Fibroblast of peridontal ligament (primary cell): Measurements from ENCODE around the gene PDK1.

Experiments
- DNase-seq: peaks from one replicate; pipeline ENCODE4 v3.0.0-alpha.2; 2010; ENCODE audit errors: extremely low read depth

Gene PDK1

DNA sequence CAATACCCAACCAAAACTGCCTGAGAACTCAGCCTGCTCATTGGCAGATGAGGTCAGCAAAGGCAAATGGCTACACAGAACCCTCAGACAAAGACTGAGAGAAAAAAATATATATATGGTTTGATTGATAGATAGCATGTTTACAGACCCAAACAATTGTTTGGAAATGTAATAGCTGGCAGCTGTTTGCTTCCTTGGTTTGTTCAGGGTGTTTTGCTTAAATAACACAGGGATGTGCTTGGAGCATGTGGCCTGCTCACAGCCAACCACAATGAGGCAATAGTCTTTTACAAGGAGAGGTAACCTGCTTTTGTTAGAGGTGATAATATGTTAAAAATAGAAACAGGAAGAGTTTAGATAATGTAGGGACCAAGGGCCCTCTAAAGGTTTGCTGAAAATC lies 84.5 kb downstream of the PDK1 start:
- DNase-seq: peak; percentile 48

DNA sequence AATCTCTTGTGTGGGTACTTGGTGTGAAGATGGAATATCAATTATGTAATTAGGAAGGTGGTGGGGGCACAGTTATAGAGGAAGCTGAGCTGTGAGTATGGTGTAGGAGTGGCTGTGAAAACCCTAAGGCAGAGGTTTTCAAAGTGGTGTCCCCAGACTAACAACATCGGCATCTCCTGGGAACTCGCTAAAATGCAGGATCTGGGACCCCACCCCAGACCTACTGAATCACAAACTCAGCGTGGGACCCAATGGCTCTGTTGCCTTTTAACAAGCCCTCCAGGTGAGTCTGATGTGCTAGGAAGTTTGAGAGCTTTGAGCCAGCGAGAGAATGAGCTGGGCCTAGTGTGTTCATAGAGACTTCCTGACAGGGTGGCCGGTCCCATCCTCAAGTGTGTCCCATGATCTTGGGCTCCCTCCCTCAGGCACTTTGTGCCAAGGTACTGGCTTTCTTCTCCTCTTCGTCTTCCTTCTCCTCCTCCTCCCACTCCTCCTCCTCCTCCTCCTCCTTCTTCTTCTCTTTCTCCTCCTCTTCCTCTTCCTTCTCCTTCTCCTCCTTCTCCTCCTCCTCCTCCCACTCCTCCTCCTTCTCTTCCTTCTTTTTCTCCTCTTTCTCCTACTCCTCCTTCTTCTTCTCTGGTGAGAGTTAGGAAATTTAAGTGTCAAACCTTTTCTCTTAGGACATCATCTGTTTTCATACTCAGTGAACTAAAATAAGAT lies 86.6 kb downstream of the PDK1 start:
- no peak for DNase-seq

DNA sequence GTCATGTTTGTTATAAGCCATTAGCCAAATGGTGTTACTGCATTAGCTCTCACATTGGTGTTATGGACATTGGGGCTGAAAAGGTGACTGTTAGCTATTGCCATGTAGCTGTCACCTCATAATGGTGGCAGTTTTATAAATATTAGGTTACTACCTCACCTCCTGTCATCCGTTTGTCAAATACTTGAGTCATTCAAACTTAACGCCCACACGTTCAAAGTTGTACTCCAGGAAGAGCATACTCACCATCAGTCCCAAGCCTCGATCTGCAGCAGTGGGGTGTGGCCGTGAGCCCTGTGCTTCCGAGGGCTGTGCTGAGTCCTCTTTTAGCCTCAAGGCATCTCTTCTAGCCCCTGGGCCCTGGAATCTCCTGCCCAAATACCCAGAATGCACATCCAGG lies 87.3 kb downstream of the PDK1 start:
- DNase-seq: no peak

DNA sequence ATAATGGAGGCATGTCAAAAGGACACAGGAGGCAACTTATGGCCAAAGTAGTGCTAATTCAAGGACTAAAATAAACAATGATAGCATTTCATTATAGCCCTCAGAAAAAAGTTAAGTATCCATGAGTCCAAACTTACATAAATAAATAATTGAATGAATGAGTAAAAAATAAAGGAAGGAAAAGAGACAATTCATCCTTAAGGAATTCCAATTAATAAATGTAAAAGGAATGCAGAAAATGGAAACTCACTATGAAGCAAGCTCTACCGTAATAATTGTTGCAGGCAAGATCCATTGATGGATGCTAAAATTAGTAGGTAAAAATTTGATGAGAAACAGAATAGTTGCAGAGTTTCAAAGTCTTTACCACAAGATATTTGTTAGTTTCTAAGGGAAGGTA lies 91.5 kb downstream of the PDK1 start:
- no peak for DNase-seq

DNA sequence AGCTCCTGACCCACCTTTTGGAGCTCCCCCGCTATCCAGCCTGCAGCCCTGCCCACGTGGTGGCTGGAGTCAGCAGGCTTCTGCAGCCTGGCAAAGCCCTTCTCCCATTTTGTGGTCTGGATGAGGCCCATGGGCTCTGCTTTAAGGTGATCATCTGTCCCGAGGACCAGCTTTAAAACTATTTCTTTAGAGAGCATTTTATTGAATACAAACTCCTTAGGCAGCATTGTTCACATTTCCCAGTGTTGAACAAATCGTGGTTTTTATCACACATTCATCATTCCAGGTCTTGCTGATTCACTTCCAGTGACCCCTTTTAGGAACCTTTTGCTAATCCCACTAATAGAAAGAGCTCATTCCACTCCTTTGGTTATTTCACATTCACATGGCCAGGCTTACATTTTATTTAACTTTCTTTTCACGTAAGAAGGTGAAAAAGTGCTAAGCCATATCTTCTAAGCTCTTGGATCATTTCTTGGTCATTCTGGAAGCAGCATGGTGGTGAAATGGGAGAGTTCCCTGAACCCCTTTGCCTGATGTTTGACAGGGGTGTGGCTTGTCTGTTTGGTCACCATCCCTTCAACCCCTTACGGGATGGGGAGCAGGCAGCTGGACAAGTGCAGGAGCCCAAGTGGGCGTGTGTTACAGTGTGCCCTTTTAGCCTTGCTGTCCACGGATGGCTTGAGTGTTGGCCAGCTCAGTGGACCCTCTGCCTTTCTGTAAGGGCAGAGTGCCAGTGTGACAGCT lies 99.4 kb downstream of the PDK1 start:
- peak; percentile 90 for DNase-seq

DNA sequence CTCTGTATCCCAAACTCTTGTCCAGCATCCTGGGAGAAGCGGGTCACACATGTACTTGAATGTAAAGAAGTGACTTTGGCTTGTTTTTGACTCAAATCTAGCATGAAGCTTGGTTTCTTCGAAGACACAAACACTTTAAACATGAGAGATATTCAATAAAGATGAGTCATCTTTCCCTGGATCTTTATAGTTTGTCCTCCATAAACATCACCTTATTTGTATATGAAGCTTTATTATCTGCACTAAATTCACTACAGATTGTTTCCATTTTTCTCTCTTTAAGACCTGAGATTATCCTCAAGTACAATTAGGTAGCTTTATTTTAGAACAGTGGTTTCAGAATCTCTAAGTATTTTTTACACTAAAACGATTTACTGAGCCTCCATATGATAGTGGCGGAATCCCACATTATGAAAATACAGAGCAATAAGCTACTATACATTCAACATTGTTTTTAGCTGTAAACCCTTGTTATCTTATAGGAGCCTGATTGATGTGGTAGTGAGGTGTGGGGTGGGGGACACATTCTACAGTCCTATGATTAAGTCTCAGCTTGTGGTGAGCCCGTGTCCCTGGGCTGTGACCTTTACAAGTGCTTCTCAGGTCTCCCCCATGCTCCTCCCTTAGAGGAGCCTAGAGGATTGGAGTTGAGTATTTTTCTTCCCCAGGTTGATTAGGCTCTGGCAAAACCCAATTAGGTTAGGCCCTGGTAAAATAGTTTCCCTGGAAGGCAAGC lies 100.1 kb downstream of the PDK1 start:
- DNase-seq: no peak
